Activated CD8-positive, alpha-beta memory T cell treated with anti-CD3 and anti-CD28 coated beads, Interleukin-2, amount 50 U/mL, for 4 hours (primary cell): ENCODE results near the gene PGAM4.
"Not testable (repeated sequence)": the region's sequence is repeated elsewhere in the genome, so short reads cannot be mapped to it uniquely, and the experiment has no call there.

ENCODE experiments used
- DNase-seq: peaks from one replicate; pipeline ENCODE4 v3.0.0-alpha.2; 2020

PGAM4 gene

DNA sequence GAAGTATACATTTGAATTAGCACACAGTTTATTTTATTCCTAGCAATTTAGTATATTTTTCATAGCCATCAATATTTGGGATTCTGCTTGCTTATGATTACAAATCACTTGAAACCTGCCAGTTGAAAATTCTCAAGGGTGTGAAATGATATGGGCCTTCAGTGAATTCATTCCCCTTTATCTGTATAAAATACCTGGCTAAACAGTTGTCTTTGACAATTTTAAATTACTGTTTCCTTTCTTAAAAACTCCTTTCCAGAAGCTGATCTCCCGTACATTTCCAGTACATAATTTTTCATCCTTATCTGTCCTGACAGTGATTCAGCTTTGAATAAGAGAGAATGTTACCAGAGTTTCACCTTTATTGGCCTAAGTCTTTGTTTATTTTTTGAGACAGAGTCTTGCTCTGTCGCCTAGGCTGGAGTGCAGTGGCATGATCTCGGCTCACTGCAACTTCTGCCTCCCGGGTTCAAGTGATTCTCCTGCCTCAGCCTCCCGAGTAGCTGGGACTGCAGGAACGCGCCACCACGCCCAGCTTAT lies 45.0 kb downstream of the PGAM4 start:
- no peak for DNase-seq

GRCh38 chrX:77922787-77923186 lies 46.7 kb downstream of the PGAM4 start:
- no peak for DNase-seq

DNA sequence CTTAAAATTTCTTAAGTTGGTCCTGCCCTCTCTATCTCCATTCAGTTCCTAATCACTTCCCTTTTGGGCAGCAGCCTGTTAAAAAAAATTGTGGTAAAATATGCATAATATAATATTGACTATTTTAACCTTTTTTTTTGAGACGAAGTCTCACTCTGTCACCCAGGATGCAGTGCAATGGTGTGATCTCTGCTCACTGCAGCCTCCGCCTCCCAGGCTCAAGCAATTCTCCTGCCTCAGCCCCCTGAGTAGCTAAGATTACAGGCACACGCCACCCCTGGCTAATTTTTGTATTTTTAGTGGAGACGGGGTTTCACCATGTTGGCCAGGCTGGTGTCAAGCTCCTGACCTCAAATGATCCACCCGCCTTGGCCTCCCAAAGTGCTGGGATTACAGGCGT lies 50.1 kb downstream of the PGAM4 start:
- not testable (repeated sequence) for DNase-seq

GRCh38 chrX:77918568-77918967 lies 50.9 kb downstream of the PGAM4 start:
- no peak for DNase-seq
